Vagina (tissue), 2 donors: Measurements from ENCODE around the gene DNLZ.

Experiments used
- POLR2A ChIP-seq, 2 donors: fragments of 450-650 bp; IDR thresholded peaks; one replicate each; pipeline ENCODE4 v1.6.1; 2017; ENCODE audit warnings: antibody characterized with exemption in 2 of 2, mild to moderate bottlenecking in 2 of 2, moderate library complexity in 2 of 2
- POLR2AphosphoS5 ChIP-seq, 2 donors: sonication (generic); formaldehyde crosslinking; IDR thresholded peaks; one replicate each; pipeline ENCODE4 v1.9.0; 2017; ENCODE audit warnings: antibody characterized with exemption in 2 of 2, mild to moderate bottlenecking in 2 of 2, low read depth in 1 of 2; ENCODE audit not compliant: insufficient read depth in 1 of 2

DNA sequence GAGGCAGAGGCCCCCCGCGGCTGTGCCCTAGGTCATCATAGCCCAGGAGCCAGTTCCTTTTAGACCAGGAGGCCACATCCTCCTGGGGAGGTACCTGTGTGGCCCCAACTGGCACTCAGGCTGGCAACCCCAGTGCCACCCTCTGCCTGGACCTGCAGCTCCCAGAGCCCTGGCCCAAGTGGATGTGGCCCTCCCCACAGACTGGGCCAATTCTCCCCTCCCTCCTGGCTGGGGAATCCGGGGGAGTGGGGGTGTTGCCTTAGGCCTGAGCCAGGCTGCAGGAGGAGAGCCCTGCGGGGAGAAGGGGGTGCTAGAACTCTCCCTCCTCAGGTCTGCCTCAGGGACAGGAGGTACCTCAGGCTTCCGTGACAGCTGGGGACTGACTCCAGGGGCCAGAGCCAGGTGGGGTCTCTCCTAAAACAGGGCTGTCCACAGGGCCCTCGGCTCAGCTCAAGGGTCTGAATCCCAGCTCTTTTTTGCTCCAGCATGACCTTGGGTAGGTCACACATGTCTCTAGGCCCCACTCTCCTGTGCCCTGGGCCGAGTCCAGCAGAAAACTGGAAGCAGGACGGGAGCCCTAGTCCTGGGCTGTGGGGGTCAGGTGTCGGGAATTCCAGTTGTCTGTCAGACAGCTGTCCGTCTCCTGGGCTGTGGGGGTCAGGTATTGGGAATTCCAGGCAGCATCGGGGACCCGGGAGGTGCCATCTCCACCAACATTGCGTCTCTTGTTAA is 9.6 kb downstream of the DNLZ start:
- no peak for TF ChIP-seq POLR2A (IDR thresholded peaks at IDR 0.05)
- no peak for TF ChIP-seq POLR2AphosphoS5 (IDR thresholded peaks at IDR 0.05; ENCODE audit: insufficient read depth in 1 of 2, low read depth in 1 of 2)
